Measurements from ENCODE around the gene CYLD. TPM values are rescaled to one million over a fixed set of nuclear protein-coding genes. Genes with fewer than 3 reads are reported as not detected.

CYLD gene
- total and polyA plus RNA-seq, 11 donors, result 7.5 to 68.8 (median 38.8) TPM

DNA sequence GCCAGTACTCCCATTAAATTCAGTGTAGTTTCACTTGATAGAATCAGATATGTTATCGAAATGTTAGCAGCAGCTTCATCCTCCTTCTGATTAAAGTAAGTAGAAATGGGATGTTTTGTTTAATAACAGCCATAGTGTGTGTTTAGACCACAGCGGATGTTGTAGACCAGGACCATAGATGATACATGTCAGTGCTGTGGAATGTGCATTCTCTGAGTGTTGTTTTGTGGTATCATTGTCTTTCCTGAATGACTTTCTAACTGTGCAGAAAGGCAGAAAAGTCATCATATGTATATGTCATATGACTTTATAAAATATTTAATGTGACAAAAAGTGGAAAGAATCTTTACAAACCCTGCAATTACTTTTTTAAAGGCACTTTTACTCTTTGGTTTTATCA is 55.6 kb downstream of the CYLD start:
- Histone ChIP-seq H3K27ac (no peak overlapping the region), H3K27me3 (no peaks in the 10 kb centered on the region), H3K4me1 (no peaks in the 10 kb centered on the region), H3K4me3 (no peak overlapping the region), H3K9me3 (no peaks in the 10 kb centered on the region), H3K36me3 (peaks cover 0 to 81% (median 66%) of the 10 kb centered on the region in 9 donors)
- 93 to 97% (median 96%) methylated on average over 2 of the region's 2 CpGs for WGBS, 4 donors
- DNase-seq (no peak), ATAC-seq (no peak)
- intact Hi-C loops (cut with DNase I), result no loop called here
- TF ChIP-seq POLR2A (IDR thresholded peaks at IDR 0.05) (no peak), CTCF (IDR thresholded peaks at IDR 0.05) (no peak)

DNA sequence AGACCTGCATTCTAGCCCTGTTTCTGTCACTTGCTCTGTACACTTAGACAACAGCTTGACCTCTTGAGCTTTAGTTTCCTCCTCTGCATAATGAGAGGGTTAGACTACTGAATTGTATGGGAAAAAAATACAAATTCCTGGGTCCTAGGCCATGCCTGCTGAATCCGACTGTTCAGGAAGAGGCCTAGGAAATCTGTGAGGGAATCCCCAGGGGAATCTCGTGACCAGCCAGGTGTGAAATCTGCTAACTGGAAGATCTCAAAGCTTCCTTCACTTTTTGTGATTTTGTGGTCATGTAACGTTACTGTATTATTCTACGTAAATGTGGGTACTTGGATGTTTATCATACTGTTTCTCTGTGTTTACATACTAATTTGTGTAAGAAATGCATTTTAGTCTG is 58.2 kb downstream of the CYLD start:
- TF ChIP-seq CTCF (IDR thresholded peaks at IDR 0.05), result no peak
- TF ChIP-seq POLR2A (IDR thresholded peaks at IDR 0.05), result no peak
- Histone ChIP-seq H3K9me3 (no peaks in the 10 kb centered on the region), H3K4me1 (no peaks in the 10 kb centered on the region), H3K36me3 (peaks cover 0 to 55% (median 39%) of the 10 kb centered on the region in 9 donors), H3K4me3 (no peak overlapping the region), H3K27me3 (no peaks in the 10 kb centered on the region), H3K27ac (no peak overlapping the region)
- WGBS, 4 donors, result 85 to 93% (median 88%) methylated on average over 4 of the region's 4 CpGs
- ATAC-seq, result no peak
- DNase-seq, result no peak
- intact Hi-C loops (cut with DNase I), result loop anchor here in 9 of 10 donors (10.0 kb wide), 7 partner anchors 55 to 585 kb away; partner anchors contain the start of genes BRD7 (in 1 of the 9) and CYLD (in 1 of the 9)

DNA sequence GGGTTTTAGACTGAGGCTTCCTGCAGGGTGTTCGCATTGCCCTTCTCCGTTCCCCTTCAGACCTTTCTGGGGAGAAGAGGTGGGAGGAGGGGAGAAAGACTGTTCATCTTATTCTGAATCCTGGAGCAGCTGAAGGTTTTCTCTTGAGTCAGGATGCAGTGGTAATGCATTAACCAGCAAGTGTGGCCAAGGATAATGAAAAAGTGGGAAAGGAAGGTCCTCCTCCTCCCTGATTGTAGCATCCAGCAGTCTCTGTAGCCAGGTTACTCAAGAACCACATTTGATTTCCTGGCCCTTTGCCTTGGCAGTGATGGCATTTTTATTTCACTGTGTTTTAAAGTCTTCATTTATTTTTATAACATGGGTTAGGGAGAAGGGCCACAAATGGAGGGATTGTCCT is 59.1 kb downstream of the CYLD start:
- Histone ChIP-seq H3K27ac (no peak overlapping the region), H3K4me1 (peaks cover 0 to 5% (median 1%) of the 10 kb centered on the region in 12 donors), H3K27me3 (no peaks in the 10 kb centered on the region), H3K9me3 (no peaks in the 10 kb centered on the region), H3K36me3 (peaks cover 0 to 45% (median 30%) of the 10 kb centered on the region in 9 donors), H3K4me3 (no peak overlapping the region)
- TF ChIP-seq POLR2A (IDR thresholded peaks at IDR 0.05), result no peak
- no peak for TF ChIP-seq CTCF (IDR thresholded peaks at IDR 0.05)
- ATAC-seq, result no peak
- 83 to 96% (median 93%) methylated on average over 2 of the region's 2 CpGs for WGBS, 4 donors
- intact Hi-C loops (cut with DNase I), result loop anchor here in 9 of 10 donors (10.0 kb wide), 7 partner anchors 56 to 586 kb away; partner anchors contain the start of genes BRD7 (in 1 of the 9) and CYLD (in 1 of the 9)
- DNase-seq, result no peak

DNA sequence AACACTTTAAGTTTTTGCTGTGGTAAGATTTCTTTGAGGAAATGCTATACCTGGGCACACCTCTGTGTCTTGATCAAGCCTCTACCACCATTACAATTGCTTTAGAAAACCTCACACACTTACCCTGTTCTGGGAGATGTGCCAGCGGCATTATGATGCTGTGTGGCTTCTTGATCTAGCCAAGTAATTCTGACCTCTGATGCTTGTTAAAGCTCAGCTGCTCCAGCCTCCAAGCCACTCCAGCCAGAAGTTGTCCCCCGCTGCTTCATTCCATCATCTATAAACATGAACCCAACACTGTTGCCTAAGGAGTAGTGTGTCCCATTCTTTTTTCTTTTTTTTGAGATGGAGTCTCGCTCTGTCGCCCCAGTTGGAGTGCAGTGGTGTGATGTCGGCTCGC is 60.1 kb downstream of the CYLD start:
- Histone ChIP-seq H3K27me3 (no peaks in the 10 kb centered on the region), H3K27ac (no peak overlapping the region), H3K4me3 (no peak overlapping the region), H3K36me3 (peaks cover 0 to 36% (median 20%) of the 10 kb centered on the region in 9 donors), H3K4me1 (peaks cover 0 to 9% (median 3%) of the 10 kb centered on the region in 12 donors), H3K9me3 (no peaks in the 10 kb centered on the region)
- WGBS, 4 donors, result 88 to 96% (median 93%) methylated on average over 6 of the region's 6 CpGs
- no peak for TF ChIP-seq CTCF (IDR thresholded peaks at IDR 0.05)
- no peak for TF ChIP-seq POLR2A (IDR thresholded peaks at IDR 0.05)
- intact Hi-C loops (cut with DNase I), result loop anchor here in 9 of 10 donors (10.0 kb wide), 7 partner anchors 57 to 587 kb away; partner anchors contain the start of genes BRD7 (in 1 of the 9) and CYLD (in 1 of the 9)
- DNase-seq (no peak), ATAC-seq (no peak)

All from heart left ventricle (tissue), 16 donors.